ENCODE results near the gene CNTN4.
"Not testable (repeated sequence)": the region's sequence is repeated elsewhere in the genome, so short reads cannot be mapped to it uniquely, and the experiment has no call there.

Gene CNTN4

DNA sequence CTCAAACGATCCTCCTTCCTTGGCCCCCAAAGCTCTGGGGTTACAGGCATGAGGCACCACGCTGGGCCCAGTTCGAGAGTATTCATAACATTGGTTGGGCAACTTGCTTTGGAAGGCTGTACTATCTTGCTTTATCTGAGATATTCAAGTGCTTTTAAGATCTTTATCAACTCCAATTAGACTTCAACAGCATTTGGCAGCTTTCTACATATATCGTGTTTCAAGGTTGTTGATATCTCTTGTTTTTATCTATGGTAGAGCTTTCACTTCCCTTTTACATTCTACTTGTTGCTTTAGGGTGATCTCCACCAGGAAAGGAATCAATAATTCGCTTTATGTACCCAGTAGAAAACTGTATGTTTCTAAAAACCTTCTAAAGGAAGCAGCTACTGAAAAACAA is 616.2 kb downstream of the CNTN4 start:
- no peak for DNase-seq

DNA sequence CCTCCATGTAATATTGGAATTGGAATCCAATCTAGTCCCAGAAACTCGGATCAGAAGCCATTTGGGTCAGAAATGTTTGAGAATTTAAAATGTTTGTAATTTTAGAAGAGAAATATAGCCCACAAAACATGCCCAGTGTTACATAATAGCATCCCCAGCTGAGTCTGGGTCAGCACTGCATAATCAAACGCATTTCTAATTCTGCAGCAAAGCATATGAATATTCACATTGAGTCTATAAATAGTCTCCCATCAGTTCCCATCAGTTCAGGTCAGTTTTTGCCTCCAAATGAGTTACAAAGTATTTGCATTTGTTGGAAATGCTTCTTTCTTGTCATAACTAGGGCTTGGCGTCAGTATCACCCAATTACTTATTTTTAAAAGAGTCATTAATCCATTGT is 628.4 kb downstream of the CNTN4 start:
- no peak for DNase-seq

DNA sequence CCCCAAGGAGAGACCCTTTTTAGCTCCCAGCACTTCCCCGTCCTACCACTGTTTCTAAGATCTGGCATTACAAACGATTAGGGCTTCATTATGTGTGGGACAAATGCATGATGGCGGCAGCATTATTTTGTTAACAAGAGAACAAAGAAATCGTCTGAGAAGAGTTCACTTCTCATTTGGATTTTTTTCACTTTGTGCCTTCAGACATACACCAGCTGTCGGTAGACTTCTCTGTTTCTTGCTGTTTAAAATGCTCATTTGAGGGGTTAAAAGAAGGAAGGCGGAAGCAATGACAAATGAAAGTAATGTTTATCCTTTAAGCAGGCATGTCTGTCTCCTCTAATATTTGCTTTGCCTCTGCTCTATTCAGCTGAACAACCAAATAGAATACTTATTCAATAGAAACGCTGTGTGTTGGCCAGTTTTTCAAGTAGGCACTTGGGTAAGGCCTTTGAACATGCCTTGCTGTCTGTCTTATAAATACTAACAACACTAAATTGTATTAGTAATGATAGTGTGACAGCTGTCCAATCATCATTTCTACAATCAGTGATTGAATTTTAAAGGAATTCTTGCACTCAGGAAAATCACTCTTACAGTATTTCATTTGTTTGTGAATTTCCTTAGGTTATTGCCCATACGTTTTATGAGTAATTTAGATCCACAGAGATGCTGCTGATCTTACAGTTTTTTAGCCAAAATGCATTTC is 629.1 kb downstream of the CNTN4 start:
- DNase-seq = no peak

DNA sequence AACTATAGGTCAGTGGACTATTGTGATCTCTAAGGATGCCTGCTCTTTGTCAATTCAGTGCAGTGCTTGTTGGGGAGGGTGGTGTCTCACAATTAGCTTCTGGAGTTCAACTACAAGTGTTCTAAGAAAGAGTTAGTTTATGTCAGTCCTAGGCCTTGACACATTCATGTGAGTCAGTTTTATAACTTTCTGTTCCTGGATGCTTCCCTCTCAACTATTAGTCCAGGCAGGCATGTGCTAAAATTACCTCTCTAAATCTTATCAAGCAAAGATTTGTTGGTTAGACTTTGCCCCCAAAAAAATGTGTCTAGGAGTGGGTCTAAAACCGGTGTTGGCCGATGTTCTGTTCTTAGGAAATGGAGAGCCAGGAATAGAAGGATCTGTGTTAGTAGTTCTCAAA is 633.2 kb downstream of the CNTN4 start:
- DNase-seq = no peak

DNA sequence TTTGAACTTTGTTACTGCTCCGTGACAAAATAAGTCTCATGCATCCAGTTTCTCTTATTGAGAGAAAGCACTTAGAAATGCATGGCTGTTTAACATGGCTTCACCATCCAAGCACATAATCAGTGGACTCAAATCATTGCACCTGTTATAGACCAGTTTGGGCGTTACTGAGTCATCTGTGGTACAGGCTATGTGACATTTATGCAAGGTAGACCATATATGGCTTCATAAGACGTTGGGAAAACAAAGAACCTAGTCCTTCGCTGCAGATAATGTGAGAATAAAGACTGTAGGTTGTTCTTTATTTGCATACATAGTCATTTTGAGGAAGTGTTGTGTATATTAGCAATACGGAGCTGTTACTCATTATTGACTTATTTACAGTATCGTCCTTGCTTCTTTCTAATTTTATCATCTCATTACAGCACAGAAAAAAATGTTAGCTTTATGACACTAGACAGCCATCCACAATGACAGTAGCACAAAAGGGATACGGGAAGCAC is 636.8 kb downstream of the CNTN4 start:
- no peak for DNase-seq

DNA sequence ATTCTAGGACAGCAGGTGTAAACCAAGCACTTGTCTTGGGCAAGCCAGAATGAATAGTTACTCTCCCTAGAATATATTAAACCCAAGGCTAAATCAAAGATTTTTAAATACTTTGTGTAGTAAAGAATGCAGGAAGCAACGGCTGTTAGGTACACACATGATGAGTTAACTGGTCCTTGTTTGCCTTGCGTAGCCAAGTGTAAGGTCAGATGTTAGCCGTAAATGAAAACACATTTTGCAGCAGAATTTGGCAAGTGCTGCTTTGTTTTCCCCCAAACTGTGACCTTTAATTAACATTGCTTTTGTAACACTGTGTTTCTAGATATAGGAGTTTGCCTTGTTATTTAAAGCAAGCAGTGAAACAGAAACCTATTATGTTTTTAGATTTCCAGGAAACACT is 642.9 kb downstream of the CNTN4 start:
- no peak for DNase-seq

DNA sequence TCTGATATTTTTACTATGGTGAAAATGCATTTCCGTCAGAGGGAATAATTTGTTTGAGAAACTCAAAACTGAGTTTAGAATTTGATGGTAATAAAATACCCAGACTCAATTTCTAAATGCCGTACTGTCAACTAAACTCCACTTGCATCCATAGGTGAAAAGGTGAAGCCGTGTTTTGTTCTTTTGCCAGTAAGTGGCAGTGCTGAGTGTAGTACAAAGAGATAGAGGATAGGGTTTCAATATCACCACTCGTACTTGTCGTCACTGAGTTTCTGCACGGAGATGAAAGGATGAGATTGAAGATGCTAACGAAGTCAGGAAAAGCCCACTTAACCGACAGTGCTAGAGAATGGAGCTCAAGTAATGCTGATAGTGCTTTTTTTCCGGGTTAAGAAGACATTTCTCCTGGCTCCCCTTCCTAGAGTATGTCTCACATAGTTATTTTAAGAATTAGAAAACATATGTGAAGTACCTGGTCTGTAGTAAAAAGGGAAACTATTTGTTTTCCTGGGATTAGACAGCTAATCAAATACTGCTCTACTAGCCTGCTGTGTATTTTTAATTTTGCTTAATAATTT is 666.4 kb downstream of the CNTN4 start:
- peak; percentile 15 to 45 for DNase-seq

DNA sequence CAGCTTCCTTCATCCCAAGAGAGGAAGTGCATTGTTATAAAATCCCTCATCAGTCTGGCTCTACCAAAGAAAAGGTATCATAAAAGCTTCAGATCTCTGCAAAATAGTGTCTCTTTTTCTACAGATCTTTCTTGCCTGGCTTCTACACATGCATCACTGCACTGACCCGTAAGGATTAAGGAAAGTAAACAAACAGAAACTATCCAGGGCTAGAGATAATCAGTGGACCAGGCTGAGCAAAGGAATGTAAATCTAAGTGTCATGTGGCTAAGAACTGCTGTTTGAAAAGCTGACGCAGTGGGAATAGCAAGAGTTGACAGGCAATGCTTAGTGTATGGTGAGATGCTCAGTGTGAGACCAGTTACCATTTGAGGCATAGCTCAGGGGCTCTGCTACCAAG is 671.8 kb downstream of the CNTN4 start:
- DNase-seq = no peak

DNA sequence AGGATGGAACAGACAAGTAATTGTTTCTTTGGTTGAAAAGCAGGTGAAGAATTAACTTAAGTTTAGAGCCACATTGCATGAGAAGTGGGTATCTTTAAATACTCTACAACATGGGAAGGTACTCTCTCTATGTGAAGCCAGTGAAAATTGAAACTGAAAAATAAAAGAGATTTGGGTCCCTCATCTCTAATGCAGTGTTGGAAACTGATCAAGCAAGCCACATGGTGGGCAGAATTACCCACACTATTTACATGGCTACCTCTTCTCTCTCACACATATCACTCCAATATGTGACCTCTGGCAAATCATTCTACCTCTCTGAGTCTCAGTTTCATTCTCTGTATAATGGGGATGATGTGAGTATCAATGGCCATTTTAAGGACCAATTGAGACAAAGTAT is 672.5 kb downstream of the CNTN4 start:
- no peak for DNase-seq

DNA sequence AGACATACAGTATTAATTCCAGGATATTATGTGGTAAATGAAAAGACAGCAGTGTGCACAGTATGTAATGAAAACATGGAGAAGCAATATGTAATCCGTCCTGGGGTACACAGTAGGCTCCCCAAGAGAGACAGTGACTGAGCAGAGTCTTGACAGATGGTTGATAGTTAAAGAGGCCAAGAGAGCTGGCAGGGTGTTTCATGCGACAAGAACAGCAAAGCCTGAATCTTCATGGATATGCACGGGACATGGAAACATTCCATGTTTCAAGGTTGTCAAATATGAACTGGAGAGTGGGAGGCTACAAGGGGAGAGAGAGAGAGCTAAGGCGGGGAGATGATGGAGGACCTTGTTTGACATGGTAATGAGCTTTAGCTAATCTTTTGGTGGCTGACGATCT is 673.1 kb downstream of the CNTN4 start:
- DNase-seq = no peak

DNA sequence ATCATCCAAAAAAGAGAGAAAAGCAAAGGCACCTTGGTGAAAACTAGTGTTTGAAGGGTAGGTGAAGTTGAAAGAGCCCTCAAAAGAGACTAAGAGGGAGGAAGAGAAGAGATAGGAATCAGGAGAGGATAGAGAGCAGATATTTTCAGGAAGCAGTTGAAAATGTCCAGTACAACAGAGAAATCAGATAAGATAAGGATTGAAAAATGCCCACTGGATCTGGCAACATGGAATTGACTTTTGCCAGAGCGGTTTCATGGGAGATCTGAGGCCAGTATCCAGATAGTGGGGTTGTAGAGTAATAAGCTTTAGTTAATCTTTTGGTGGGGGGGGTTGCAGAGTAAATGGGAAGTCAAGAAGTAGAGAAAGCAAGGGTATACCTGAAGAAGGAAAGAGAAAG is 674.1 kb downstream of the CNTN4 start:
- no peak for DNase-seq

DNA sequence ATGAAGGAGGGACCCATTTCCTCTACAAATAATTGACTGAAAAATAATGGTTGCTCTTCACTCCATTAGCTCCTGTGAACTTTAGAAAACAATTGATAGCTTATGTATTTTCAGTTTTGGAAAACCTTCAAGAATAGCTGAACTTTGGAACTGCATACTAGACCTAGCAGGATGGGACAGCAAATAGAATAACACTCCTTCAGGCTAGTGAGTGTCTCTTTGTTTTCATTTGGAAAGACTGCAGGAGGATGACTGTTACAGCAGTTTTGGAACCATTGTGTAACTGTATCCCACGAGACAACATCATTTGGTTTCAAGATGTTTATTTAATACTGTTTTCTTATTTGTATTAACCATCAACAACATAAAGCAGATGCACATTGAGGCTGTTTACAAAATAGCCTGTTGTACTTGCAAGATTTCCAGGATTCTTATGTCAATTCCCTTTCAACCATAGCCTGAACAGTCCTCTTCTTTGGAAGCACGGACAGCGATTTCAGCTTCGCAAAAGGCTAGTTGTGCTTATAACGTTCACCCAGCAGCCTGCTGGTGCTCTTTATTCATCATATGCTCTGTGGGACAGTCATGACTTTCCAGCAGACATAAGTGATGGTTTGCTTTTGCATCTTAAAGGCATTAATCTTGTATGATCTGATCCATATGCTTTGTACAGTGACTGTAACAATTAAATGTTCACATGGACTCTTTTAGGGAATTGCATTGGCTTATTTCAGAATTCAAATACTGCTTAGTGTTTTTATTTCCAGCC is 676.0 kb downstream of the CNTN4 start:
- DNase-seq = no peak

DNA sequence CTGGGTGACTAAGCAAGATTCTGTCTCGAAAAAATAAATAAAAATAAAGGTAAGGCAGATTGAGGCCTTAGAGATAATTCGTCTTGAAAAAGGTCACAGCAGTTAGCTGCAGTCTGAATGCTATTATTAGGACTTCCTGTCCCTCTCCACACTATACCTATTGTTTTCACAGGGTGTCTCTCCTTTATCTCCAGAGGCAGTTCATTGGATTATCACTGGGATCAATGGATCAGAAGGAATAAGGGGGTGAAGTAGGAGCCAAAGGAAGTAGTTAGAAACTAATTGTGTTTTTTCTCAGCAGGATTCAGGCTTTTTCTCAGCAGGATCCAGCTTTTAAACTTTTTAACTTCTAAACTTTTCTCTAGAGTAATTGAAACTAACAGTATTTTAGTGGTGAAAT is 684.6 kb downstream of the CNTN4 start:
- no peak for DNase-seq

DNA sequence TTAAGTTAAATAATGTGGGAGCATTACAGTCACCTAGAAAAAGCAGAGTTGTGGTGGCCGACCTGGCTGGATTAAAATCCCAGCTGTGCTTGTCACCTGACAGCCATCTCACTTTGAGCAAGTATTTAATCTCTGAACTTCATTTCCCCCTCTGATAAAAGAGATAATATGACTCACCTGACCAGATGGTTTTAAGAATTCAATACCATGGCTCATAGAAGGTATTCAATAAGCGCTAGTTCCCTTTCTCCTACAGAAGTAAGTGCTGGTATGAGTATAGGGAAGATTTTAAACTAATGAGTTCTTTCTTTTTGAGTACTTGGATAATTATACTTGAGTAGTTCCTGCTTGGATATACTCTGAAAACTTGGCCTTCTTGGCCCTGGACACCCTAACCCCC is 686.0 kb downstream of the CNTN4 start:
- no peak for DNase-seq

DNA sequence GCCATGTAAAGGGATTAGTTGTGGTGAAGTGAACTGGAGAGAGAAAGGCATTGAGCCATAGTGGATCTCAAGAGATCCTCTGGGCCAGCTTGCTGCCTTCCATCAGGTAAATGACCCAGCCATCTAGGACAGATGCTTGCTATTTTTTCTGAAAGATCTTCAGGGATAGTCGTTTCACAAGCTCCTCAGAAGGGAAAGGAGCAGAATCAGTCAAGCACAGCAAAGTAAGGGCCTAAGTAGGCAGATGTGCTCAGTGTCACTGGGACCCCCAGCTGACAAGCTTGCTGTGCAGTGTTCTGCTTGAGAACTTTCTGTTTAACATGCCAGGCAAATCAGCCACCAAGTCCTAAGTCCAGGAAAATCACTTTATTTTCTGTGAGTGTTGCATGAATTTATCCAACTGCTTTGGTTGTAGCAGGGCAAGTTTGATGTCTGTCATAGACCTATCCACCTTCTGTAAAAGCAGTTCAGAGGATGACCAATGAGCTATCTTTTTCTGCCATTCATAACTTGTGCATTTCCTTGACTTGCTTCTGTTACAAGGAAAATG is 691.7 kb downstream of the CNTN4 start:
- no peak for DNase-seq

DNA sequence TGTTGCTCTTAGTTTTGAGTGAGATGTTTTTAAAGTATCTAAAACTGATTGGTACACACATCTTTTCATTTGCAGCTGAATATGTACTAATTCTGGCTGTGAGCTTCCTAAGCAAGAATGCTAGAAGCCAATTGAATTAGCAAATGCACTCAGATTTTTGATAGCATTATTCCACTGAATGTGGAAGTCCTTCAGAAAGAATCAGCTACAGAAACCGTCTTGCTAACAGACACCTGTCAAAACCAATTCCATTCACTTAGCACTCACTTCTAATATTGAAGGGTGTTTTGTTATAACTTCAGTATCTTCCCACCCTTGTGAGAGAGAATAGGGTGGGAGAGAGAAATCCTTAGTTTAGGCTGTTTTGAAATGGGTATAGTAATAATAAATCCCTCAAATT is 693.8 kb downstream of the CNTN4 start:
- DNase-seq = no peak

DNA sequence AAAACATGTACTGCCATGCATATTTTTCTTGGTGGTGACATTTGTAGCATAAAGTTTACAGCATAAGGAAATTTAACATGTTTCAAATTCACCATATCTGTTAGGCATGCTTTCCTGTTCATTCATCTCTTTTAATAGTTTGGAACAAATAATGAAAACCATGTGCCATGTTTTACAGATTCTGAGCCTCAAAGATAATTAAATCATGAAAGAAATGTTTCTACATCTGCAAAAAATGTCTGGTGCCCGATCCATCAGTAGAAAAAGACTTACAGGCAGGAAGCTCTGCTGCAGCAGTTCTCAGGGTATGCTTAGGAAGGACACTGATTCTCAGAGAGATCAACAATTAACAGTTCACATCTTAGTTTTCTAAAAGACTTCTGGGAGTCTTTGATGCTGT is 695.3 kb downstream of the CNTN4 start:
- DNase-seq = no peak

DNA sequence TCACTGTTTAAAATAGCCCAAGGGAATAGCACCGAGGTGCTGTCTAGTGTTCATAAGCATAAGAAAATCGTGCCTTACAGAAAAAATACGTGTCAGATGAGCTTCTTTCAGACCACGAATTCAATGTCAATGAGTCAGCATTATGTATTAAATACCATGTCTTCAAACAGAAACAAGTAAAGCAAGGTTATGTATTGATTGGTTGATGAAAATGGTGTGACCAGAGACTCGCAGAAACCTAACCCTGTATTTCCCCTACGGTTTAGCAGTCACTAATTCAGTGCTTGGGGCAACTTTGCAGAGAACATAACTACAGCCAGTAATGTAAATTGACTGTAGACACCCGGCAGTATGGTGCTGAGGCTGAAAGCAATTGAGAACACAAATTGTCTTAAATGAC is 703.8 kb downstream of the CNTN4 start:
- DNase-seq = no peak

DNA sequence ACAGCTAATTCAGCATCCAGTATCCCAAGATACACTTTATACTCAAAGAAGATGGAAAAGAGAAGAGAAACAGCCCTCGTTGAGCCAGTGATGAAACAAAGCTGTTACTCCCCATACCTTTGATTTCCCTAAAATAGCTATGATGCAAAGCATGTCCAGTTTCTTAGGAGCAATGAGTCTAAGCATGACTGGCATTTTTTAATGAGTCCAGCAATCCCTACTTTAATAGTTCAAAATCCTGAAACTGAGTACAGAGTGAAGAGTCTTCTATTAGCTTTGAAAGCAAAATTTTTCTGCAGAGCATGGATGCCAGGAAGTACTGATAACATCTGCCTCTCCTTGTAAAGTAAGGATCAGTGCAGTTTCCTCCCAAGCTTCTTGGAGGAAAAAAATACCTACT is 708.8 kb downstream of the CNTN4 start:
- DNase-seq = no peak

DNA sequence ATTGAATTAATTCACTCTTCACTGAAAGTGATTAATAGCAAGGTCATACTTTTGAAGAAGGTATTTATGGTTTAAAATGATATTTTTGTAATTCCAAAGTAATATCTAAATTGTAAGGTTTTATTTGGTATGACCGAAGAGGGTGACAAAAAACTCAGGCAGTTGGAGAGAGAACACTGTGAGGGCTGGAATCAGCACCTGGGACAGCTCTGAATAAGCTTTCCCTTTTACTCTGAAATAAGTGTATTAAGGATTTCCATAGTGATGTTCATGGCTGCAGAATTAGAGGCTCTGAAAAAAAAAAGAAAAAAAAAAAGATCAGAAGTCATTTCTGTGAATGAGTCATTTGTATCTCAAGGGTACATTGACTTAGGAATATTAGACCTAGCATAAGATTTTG is 712.1 kb downstream of the CNTN4 start:
- peak in 1 of 2 experiments; percentile 19 for DNase-seq

DNA sequence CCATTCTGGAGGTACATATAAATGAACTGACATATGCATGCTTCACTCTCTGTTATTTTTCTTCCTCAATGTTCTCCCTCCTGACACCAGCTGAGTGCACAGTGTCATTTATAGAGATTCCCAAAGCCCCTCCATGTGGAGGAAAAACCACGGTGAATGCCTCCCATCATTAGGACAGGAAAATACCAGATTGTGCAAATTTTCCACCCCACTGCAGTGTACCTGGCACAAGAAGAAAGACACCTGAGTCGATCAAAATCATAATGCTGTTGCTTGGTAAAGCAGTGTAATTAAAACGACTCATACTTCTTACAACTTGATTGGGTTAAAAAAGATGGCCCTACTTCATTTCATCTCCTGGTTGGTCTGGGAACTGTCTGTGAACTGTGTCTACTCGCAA is 720.9 kb downstream of the CNTN4 start:
- DNase-seq = no peak

DNA sequence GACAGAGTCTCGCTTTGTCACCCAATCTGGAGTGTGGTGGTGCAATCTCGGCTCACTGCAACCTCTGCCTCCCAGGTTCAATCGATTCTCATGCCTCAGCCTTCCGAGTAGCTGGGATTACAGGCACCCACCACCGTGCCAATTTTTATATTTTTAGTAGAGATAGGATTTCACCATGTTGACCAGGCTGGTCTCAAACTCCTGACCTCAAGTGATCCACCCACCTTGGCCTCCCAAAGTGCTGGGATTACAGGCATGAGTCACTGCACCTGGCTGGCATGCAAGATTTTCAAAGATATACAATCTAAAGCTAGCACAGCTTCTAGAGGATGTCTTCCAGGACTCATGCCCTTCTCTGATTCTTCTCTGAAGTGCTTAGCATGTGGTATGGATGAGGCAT is 722.3 kb downstream of the CNTN4 start:
- DNase-seq = not testable (repeated sequence)

DNA sequence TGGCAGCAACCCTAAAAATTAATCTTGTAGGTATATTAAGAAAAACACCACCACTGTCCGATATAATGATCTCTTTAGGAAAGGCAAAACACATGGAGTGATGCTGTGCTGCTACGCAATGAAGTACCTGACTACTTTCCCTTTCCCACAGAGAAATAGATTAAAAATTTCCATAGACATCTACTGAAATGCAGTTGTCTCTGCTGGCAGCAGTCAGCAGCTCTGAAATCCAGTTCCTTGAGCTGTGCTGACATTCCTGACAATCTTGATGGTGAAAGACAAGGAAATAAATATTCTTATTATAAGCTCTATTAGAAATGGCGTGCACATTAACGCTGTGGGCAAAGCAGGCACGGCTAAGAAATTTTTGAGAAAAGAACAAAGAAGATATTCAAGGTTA is 723.9 kb downstream of the CNTN4 start:
- no peak for DNase-seq

DNA sequence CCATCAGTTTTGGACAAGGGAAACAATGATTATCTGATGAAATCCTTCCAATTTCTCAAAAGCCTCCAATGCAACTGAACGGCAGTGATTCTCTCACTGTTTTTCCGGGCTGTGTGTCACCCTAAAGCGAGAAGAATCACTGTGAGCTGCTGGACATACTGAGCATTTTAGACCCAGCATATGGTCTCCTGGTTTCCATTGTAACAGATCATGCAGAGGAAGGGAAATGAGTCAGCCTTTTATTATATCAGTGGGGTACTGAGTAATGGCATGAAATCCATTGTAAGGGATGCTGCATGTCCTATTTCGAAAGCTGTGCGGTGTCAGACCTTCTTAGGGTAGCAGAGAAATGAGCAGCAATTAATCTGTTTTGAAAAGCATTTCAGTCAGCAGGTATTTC is 724.4 kb downstream of the CNTN4 start:
- DNase-seq = no peak

Measured in Kasumi-1 (cell line).